Heart right ventricle (tissue), 16 donors: Measurements from ENCODE around the gene DNPH1. TPM values are rescaled to one million over a fixed set of nuclear protein-coding genes. Genes with fewer than 3 reads are reported as not detected.

Source experiments
- ATAC-seq, 8 donors: fragments of 200-7000 bp; cut with Tn5 transposase; one replicate each; pipeline ENCODE4 v1.9.1; 2020; ENCODE audit warnings: mild to moderate bottlenecking in 8 of 8, moderate library complexity in 8 of 8, moderate number of reproducible peaks in 1 of 8
- DNase-seq, 2 donors: peaks; one replicate each; pipeline ENCODE4 v3.0.0-alpha.2; 2020
- H3K27ac ChIP-seq, 10 donors: fragments of 200-600 bp; sonication (generic) in 2 of 10; one replicate each; pipeline versions ENCODE4 v1.5.0 to v1.8.0; 2020 to 2022; ENCODE audit warnings: mild to moderate bottlenecking in 3 of 10
- H3K27me3 ChIP-seq, 7 donors: fragments of 200-600 bp; one replicate each; pipeline ENCODE4 v1.8.0; 2021 to 2022; ENCODE audit warnings: mild to moderate bottlenecking in 2 of 7
- H3K36me3 ChIP-seq, 9 donors: fragments of 200-600 bp; sonication (generic) in 1 of 9; one replicate each; pipeline versions ENCODE4 v1.5.0 to v1.8.0; 2020 to 2022; ENCODE audit warnings: mild to moderate bottlenecking in 2 of 9
- H3K4me1 ChIP-seq, 9 donors: fragments of 200-600 bp; sonication (generic) in 1 of 9; one replicate each; pipeline versions ENCODE4 v1.5.0 to v1.8.0; 2020 to 2022; ENCODE audit warnings: mild to moderate bottlenecking in 4 of 9
- H3K4me3 ChIP-seq, 10 donors: fragments of 200-600 bp; sonication (generic) in 2 of 10; one replicate each; pipeline versions ENCODE4 v1.5.0 to v1.8.0; 2020 to 2022; ENCODE audit warnings: mild to moderate bottlenecking in 7 of 10, moderate library complexity in 2 of 10
- H3K9me3 ChIP-seq, 11 donors: fragments of 200-600 bp in 10 of 11; sonication (generic) in 2 of 11; one replicate each; pipeline versions ENCODE4 v1.5.0 to v1.8.0; 2013 to 2022; ENCODE audit warnings: mild to moderate bottlenecking in 2 of 11, control low read depth in 1 of 11, moderate library complexity in 1 of 11
- WGBS, 2 donors: extraction: QIAGEN DNeasy Blood & Tissue Kit; methylation state at CpG; one replicate each; pipeline ENCODE4 v1.1.7; 2013; ENCODE audit warnings: inconsistent platforms in 1 of 2; 5-methylcytosine and 5-hydroxymethylcytosine counted together
- intact Hi-C, 10 donors: fragments of 100-400 bp; cut with DNase I; formaldehyde crosslinking; loops; one replicate each; pipeline versions ENCODE4 v1.11.1 to v1.14.2; 2022
- long read RNA-seq, 3 donors: library from polyadenylated mRNA; unstranded; transcript quantifications; one replicate each; pipeline ENCODE4 v2.0.0, GENCODE V29; 2020 to 2021
- polyA plus RNA-seq, 2 donors: library from polyadenylated mRNA; stranded (reverse); fragments of 200-250 nt; gene quantifications; one replicate each; pipeline ENCODE4 v1.2.3, GENCODE V29; 2013
- total RNA-seq, 10 donors: library from RNA; stranded (reverse); fragmentation: NEBNext Ultra II Directional in 3 of 10; extraction: Animal tissue kit (Norgen Biotek cat#: 25700) in 3 of 10; gene quantifications; one replicate each; pipeline versions ENCODE4 v1.2.1 to v1.2.4, GENCODE V29; 2021 to 2023
- TF ChIP-seq, protein P1 (sequence below), 9 donors: fragments of 200-600 bp; sonication (generic) in 2 of 9; IDR thresholded peaks; one replicate each; pipeline versions ENCODE4 v1.5.0 to v1.8.0; 2021 to 2022; ENCODE audit warnings: antibody characterized with exemption in 9 of 9, mild to moderate bottlenecking in 5 of 9, moderate library complexity in 1 of 9
- donor health status: Arrhythmogenic right ventricular cardiomyopathy.
- donor health status: ischemic (EF 13 %, LVEDD 7.1; RV severe dilation, severe dysfunction).
- donor health status: healthy with polysubstance abuse.
- donor health status: DM: no; HTN: yes; CAD: no.
- donor health status: DM: no; HTN: no; CAD: no.
- donor health status: ischemic (EF 25% LVEDD 6.9; RV normal size, moderate dysfunction).
- donor health status: ischemic (EF 25% LVEDD 5.7; RV mildly dilated, moderate dysfunction).
- donor health status: healthy.
- donor health status: DM: yes; HTN: yes; CAD: no.
- donor health status: Ischemic cardiomyopathy.
- donor health status: ischemic (EF 35%, LVEDD 5.7; RV mildly dilated, moderate dysfunction).
- donor health status: nonischemic (EF 11% LVEDD 7.7; RV severe dilation, severe dysfunction).
- donor health status: DM: yes; HTN: yes; CAD: no.
- donor health status: PGD.
- donor health status: ischemic (EF 29% LVEDD 5.4; RV normal size, mild dysfunction).
- donor health status: nonischemic (EF 23%, LVEDD 6.1; RV moderate dilation, normal function).

Gene DNPH1, protein sequence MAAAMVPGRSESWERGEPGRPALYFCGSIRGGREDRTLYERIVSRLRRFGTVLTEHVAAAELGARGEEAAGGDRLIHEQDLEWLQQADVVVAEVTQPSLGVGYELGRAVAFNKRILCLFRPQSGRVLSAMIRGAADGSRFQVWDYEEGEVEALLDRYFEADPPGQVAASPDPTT
- total RNA-seq (10 to 100 TPM; 16.0 to 29.6 (median 25.7) TPM), polyA plus RNA-seq (10 to 100 TPM; 25.0 to 51.3 TPM)
- long read RNA-seq, donor 1, transcript DNPH1-202 (3 exons, 796 nt): minor isoform, 5 of 31 reads
- long read RNA-seq, donor 1, transcript DNPH1-201 (4 exons, 657 nt): major isoform, 25 of 31 reads
- long read RNA-seq, donor 1, partial matches to known transcripts: 0 of 31 reads
- long read RNA-seq, donor 1, other reads (novel, unspliced or antisense): 1 of 31 reads
- long read RNA-seq, donor 2, transcript DNPH1-201 (4 exons, 657 nt): major isoform, 34 of 40 reads
- long read RNA-seq, donor 2, transcript DNPH1-202 (3 exons, 796 nt): minor isoform, 5 of 40 reads
- long read RNA-seq, donor 2, partial matches to known transcripts: 1 of 40 reads
- long read RNA-seq, donor 2, other reads (novel, unspliced or antisense): 0 of 40 reads
- long read RNA-seq, donor 3, transcript DNPH1-201 (4 exons, 657 nt): major isoform, 5 of 6 reads
- long read RNA-seq, donor 3, partial matches to known transcripts: 0 of 6 reads
- long read RNA-seq, donor 3, other reads (novel, unspliced or antisense): 1 of 6 reads

DNA sequence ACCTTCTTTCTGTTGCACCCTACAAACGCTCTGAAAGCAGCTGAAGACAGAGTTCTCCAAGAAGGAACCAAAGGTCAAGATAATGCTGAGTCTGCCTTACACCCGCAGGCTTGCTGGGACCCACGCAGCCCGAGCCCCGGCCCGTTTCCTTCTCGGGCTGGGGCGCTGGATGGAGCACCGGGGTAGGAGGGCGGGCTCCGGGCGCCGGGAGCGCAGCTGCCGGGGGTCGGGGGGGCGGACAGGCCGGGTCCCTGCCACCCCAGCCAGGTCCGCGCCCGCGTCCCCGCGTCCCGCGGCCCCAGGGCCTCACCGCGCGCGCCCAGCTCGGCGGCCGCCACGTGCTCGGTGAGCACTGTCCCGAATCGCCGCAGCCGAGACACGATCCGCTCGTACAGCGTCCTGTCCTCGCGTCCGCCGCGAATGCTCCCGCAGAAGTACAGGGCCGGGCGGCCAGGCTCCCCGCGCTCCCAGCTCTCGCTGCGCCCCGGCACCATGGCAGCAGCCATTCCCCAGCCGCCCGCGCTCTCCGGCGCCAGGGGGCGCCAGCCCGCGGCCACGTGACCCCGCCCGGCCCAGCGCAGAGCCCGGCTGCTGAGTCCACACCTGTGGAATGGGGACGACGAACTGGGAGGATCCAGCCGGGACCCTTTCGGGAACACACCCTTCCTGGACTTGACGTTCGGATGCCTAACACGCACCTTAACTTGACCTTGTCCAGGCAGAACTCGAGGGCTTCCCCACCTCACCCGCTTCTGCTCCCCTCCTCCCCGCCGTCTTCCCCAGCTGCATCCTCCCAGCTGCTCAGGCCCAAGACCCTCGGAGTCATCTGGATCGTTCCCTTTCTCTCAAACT, at the start of gene DNPH1:
Gene DNPH1 (minus strand): TSS at position 531 of the 852 bp plus-strand sequence. CDS start 25 bp downstream, at position 506.
- H3K4me3 ChIP-seq: peak within 1 kb of the TSS in 9 of 10 donors; percentile 56 to 90 (median 64)
- ATAC-seq (peak; percentile 91 to 98 (median 95)), DNase-seq (peak; percentile 63 to 82)
- H3K9me3 ChIP-seq: no peaks in the 10 kb centered on the region
- peak within 1 kb of the TSS in 8 of 10 donors; percentile 21 to 84 (median 42) for H3K27ac ChIP-seq
- intact Hi-C loops: no loop called here
- 2 to 3% methylated on average over 72 to 82 of the region's 82 CpGs for WGBS, 2 donors
- TF ChIP-seq, protein P1, sequence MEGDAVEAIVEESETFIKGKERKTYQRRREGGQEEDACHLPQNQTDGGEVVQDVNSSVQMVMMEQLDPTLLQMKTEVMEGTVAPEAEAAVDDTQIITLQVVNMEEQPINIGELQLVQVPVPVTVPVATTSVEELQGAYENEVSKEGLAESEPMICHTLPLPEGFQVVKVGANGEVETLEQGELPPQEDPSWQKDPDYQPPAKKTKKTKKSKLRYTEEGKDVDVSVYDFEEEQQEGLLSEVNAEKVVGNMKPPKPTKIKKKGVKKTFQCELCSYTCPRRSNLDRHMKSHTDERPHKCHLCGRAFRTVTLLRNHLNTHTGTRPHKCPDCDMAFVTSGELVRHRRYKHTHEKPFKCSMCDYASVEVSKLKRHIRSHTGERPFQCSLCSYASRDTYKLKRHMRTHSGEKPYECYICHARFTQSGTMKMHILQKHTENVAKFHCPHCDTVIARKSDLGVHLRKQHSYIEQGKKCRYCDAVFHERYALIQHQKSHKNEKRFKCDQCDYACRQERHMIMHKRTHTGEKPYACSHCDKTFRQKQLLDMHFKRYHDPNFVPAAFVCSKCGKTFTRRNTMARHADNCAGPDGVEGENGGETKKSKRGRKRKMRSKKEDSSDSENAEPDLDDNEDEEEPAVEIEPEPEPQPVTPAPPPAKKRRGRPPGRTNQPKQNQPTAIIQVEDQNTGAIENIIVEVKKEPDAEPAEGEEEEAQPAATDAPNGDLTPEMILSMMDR (IDR thresholded peaks at IDR 0.05): peak; percentile 82 to 97 (median 92)
- H3K36me3 ChIP-seq: peaks cover 0 to 11% (median 0%) of the 10 kb centered on the region in 9 donors
- H3K4me1 ChIP-seq: peaks cover 0 to 28% (median 7%) of the 10 kb centered on the region in 9 donors
- H3K27me3 ChIP-seq: peaks cover 0 to 12% (median 0%) of the 10 kb centered on the region in 7 donors

DNA sequence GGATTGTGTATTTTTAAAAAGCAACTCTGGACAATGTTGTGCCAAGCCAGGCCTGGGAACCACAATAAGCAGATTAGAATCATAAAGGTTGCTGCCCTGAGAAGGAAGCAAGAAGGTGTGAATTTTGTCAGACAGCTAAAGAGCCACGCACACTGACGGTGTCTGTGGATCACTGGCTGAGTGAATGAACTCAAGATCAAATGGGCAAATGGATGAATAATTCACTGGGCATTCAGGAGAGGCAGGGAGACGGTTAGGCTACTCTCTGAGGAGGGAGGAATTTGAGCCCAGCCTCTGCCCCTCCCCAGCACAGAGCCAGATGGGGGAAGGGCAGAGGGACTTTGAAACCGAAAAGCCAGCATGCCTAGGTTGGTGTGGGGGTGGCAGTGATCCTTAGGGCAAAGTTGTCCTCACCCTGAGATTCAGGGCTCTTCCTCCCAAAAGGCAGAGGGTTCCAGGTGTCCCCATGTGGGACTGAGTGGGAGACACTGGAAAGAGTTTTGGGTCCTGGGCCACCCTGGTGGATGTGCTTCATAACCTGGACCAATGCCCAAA, 49.3 kb upstream of the DNPH1 start:
- H3K27ac ChIP-seq: no peak overlapping the region
- H3K36me3 ChIP-seq: no peaks in the 10 kb centered on the region
- no peaks in the 10 kb centered on the region for H3K9me3 ChIP-seq
- peaks cover 0 to 17% (median 8%) of the 10 kb centered on the region in 9 donors for H3K4me1 ChIP-seq
- ATAC-seq (no peak), DNase-seq (no peak)
- TF ChIP-seq, protein P1 (IDR thresholded peaks at IDR 0.05): no peak
- intact Hi-C loops: loop anchor here in 1 of 10 donors (10.0 kb wide), 1 partner anchor 56 kb away; no protein-coding TSS in a partner anchor
- H3K27me3 ChIP-seq: peaks cover 3 to 42% (median 28%) of the 10 kb centered on the region in 7 donors
- WGBS, 2 donors: 55 to 62% methylated on average over 4 of the region's 4 CpGs
- H3K4me3 ChIP-seq: no peak overlapping the region

DNA sequence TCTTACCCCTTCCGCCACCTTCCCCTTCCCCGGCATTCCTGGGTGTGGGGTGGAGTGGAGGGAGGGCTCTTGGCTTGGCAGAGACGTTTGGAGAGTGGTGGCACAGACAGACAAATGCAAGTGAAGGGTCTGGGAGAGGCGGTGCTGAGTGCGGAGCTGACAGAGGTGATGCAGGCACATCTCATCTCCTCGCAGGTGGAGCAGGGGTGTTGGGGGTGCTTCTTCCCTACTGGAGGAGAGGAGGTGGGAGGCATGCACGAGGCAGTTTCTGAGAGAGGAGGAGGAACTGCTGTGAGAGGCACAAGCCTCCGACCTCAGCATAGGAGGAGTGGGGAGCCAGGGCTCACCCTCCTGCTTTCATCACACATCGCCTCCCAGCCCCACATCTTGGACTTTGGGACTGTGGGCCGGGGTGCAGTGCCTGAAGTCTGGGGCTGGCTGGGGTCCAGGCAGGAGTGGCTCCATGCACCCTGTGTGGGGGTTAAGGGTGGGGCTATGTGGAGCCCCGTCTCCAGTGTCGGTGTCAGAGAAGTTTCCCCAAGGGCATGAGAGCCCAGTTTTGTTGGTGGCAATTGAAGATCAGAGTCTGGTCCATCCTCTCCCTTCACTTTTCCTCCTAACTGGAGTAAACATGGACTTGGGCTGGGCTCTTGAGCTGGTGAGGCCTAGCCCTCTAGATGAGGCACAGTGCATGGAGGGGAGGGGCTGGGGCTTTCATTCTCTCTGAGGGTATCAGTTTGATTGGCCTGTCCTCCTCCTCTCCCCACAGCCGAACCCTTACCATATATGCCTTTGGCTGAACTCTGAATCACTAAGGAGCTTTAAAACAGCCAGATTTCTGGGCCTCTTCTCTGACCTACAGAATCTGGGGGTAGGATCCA, 48.6 kb upstream of the DNPH1 start:
- H3K27ac ChIP-seq: no peak overlapping the region
- no peaks in the 10 kb centered on the region for H3K9me3 ChIP-seq
- TF ChIP-seq, protein P1 (IDR thresholded peaks at IDR 0.05): no peak
- intact Hi-C loops: loop anchor here in 1 of 10 donors (10.0 kb wide), 1 partner anchor 57 kb away; no protein-coding TSS in a partner anchor
- peaks cover 3 to 42% (median 25%) of the 10 kb centered on the region in 7 donors for H3K27me3 ChIP-seq
- ATAC-seq (no peak), DNase-seq (no peak)
- H3K36me3 ChIP-seq: no peaks in the 10 kb centered on the region
- WGBS, 2 donors: 85 to 89% methylated on average over 13 of the region's 13 CpGs
- H3K4me1 ChIP-seq: peaks cover 0 to 17% (median 8%) of the 10 kb centered on the region in 9 donors
- H3K4me3 ChIP-seq: no peak overlapping the region
